A549 (cell line): ENCODE results near the gene ANO2. TPM values are rescaled to one million over a fixed set of nuclear protein-coding genes. Genes with fewer than 3 reads are reported as not detected.

Experiments
- ATAC-seq, 2 experiments: fragments of 200-7000 bp in 1 of 2; fragments of >200 bp in 1 of 2; cut with Nextera tagmentation in 1 of 2; cut with Tn5 transposase in 1 of 2; 3 replicates each; pipeline versions ENCODE4 v1.8.0 to v1.9.1; 2018 to 2020; ENCODE audit warnings: mild to moderate bottlenecking in 1 of 2, moderate library complexity in 1 of 2
- CTCF ChIA-PET: fragments of 300-600 bp; sonication (Branson Sonifier 250); formaldehyde crosslinking; extraction: SDS; loops from one replicate; lab custom pipeline; 2021; ENCODE audit warnings: antibody characterized with exemption, inconsistent platforms; lab: Yijun Ruan, JAX
- POLR2A ChIA-PET: fragments of 350-600 bp; formaldehyde crosslinking; extraction: SDS; loops from one replicate; lab custom pipeline; 2021; ENCODE audit warnings: antibody characterized with exemption, inconsistent platforms; lab: Yijun Ruan, JAX
- DNase-seq, 2 experiments: peaks; one replicate each; pipeline versions ENCODE4 v3.0.0 to v3.0.0-alpha.2; 2011 to 2016; ENCODE audit warnings: low read depth in 1 of 2, low spot score in 1 of 2
- FAIRE-seq: peaks from 2 replicates; lab custom pipeline; 2011; peaks lifted over from hg19 to GRCh38; lab: Jason Lieb, UNC
- H3K27ac ChIP-seq, 2 experiments: fragments of >200 bp; sonication (Bioruptor Twin); formaldehyde crosslinking; 3 replicates each; pipeline ENCODE4 v1.5.1; 2016 to 2017
- H3K4me1 ChIP-seq: fragments of >200 bp; sonication (Bioruptor Twin); formaldehyde crosslinking; 3 replicates; pipeline ENCODE4 v1.6.1; 2016
- H3K4me2 ChIP-seq: fragments of >200 bp; sonication (Bioruptor Twin); formaldehyde crosslinking; 3 replicates; pipeline ENCODE4 v1.6.1; 2016
- H3K4me3 ChIP-seq: fragments of >200 bp; sonication (Bioruptor Twin); formaldehyde crosslinking; 3 replicates; pipeline ENCODE4 v1.5.1; 2016
- H3K9me3 ChIP-seq: fragments of >200 bp; sonication (Bioruptor Twin); formaldehyde crosslinking; 3 replicates; pipeline ENCODE4 v1.6.1; 2016
- BCL3 ChIP-seq: fragments of >200 bp; sonication (Bioruptor Twin); formaldehyde crosslinking; IDR thresholded peaks from 3 replicates; pipeline ENCODE4 v1.6.1; 2016
- CBX2 ChIP-seq: fragments of 200-600 bp; sonication (generic); IDR thresholded peaks from 2 replicates; pipeline ENCODE4 v1.6.1; 2016; ENCODE audit warnings: low read depth, mild to moderate bottlenecking, borderline replicate concordance
- ELK1 ChIP-seq: fragments of 150-350 bp; IDR thresholded peaks from 2 replicates; pipeline ENCODE4 v1.6.1; 2014; ENCODE audit warnings: low read depth, mild to moderate bottlenecking, low read length
- EP300 ChIP-seq, 2 experiments: fragments of >200 bp; sonication (Bioruptor Twin); formaldehyde crosslinking; IDR thresholded peaks; 2 replicates in 1 of 2; 3 replicates in 1 of 2; pipeline ENCODE4 v1.6.1; 2016 to 2017
- HDAC2 ChIP-seq: fragments of 200-600 bp; sonication (generic); IDR thresholded peaks from 2 replicates; pipeline ENCODE4 v1.6.1; 2016
- HES2 ChIP-seq: fragments of >200 bp; sonication (Bioruptor Twin); formaldehyde crosslinking; IDR thresholded peaks from 2 replicates; pipeline ENCODE4 v1.6.1; 2016
- HMGXB4 ChIP-seq: fragments of 250-450 bp; sonication (Bioruptor Pico); IDR thresholded peaks from 2 replicates; pipeline ENCODE4 v1.5.0; 2021; ENCODE audit warnings: mild to moderate bottlenecking, moderate library complexity, borderline replicate concordance
- HOXA7 ChIP-seq: fragments of 250-450 bp; sonication (Bioruptor Pico); IDR thresholded peaks from 2 replicates; pipeline ENCODE4 v1.5.0; 2020; ENCODE audit warnings: mild to moderate bottlenecking, moderate library complexity
- KDM1A ChIP-seq: fragments of 200-600 bp; sonication (generic); IDR thresholded peaks from 2 replicates; pipeline ENCODE4 v1.6.1; 2016; ENCODE audit warnings: low read depth, mild to moderate bottlenecking
- KDM5A ChIP-seq: fragments of 200-600 bp; sonication (generic); IDR thresholded peaks from 2 replicates; pipeline ENCODE4 v1.6.1; 2016; ENCODE audit warnings: antibody characterized with exemption, mild to moderate bottlenecking
- MAFK ChIP-seq: fragments of 450-650 bp; IDR thresholded peaks from 2 replicates; pipeline ENCODE4 v1.6.1; 2014; ENCODE audit not compliant: partially characterized antibody
- POLR2A ChIP-seq: IDR thresholded peaks from 2 replicates; pipeline ENCODE4 v1.6.1; 2012; ENCODE audit warnings: mild to moderate bottlenecking, low read length
- RCOR1 ChIP-seq: fragments of 150-350 bp; IDR thresholded peaks from 2 replicates; pipeline ENCODE4 v1.6.1; 2014; ENCODE audit warnings: antibody characterized with exemption, low read length, low read depth
- REST ChIP-seq: fragments of 200-600 bp; sonication (generic); IDR thresholded peaks from 2 replicates; pipeline ENCODE4 v1.6.1; 2016; ENCODE audit warnings: antibody characterized with exemption, mild to moderate bottlenecking, moderate library complexity
- TP53 ChIP-seq: fragments of 250-450 bp; sonication (Bioruptor Pico); IDR thresholded peaks from 2 replicates; pipeline ENCODE4 v1.5.0; 2021; ENCODE audit warnings: mild to moderate bottlenecking, moderate library complexity
- WGBS: methylation state at CpG from one replicate; pipeline ENCODE4 v1.1.6; 2017; ENCODE audit errors: missing lambda C conversion rate; 5-methylcytosine and 5-hydroxymethylcytosine counted together
- polyA plus RNA-seq, 4 experiments: library from polyadenylated mRNA; depleted of rRNA in 3 of 4; stranded (reverse); fragments of >200 nt; fragmentation: RNase III in 1 of 4; extraction: RNeasy Plus Mini Kit Qiagen cat#74134 plus additional on column Dnase treatment in 1 of 4; gene quantifications; 2 replicates in 3 of 4; 3 replicates in 1 of 4; pipeline ENCODE4 v1.2.3, GENCODE V29; 2011 to 2017

Gene ANO2
- polyA plus RNA-seq, 2 of the 4 experiments (the other 2 are of a cell fraction) = not detected

GRCh38 chr12:5585178-5585577 is 359.9 kb downstream of the ANO2 start:
- Histone ChIP-seq H3K4me1 (peaks cover 7% of the 10 kb centered on the region; the same call in 2 of the 3 replicates), H3K4me3 (no peak overlapping the region), H3K4me2 (no peak overlapping the region), H3K27ac (no peak overlapping the region), H3K9me3 (no peaks in the 10 kb centered on the region)
- ChIA-PET CTCF (no interaction called here), POLR2A (no interaction called here)
- no peak for FAIRE-seq
- no peak for DNase-seq
- ATAC-seq = no peak
- TF ChIP-seq HDAC2 = no peak
- 23% methylated on average over 4 of the region's 4 CpGs for WGBS

GRCh38 chr12:5584412-5585175 is 360.5 kb downstream of the ANO2 start:
- FAIRE-seq = no peak
- TF ChIP-seq REST (no peak), HDAC2 (no peak)
- TF ChIP-seq, all 56 proteins: peak for 0
- ChIA-PET CTCF (no interaction called here), POLR2A (no interaction called here)
- no peak overlapping the region for H3K4me3 ChIP-seq
- DNase-seq = no peak
- ATAC-seq = no peak
- no peak overlapping the region for H3K4me2 ChIP-seq
- no peaks in the 10 kb centered on the region for H3K9me3 ChIP-seq
- 33% methylated on average over 9 of the region's 9 CpGs for WGBS
- no peak overlapping the region for H3K27ac ChIP-seq
- peaks cover 7% of the 10 kb centered on the region; the same call in 2 of the 3 replicates for H3K4me1 ChIP-seq

GRCh38 chr12:5582541-5582940 is 362.5 kb downstream of the ANO2 start:
- DNase-seq (no peak), ATAC-seq (no peak), FAIRE-seq (no peak)
- Histone ChIP-seq H3K4me2 (no peak overlapping the region), H3K9me3 (no peaks in the 10 kb centered on the region), H3K27ac (no peak overlapping the region), H3K4me1 (peaks cover 7% of the 10 kb centered on the region; the same call in 2 of the 3 replicates), H3K4me3 (no peak overlapping the region)
- TF ChIP-seq HOXA7 (CRISPR knock-in tag) = no peak
- TF ChIP-seq BCL3 = no peak
- no peak for TF ChIP-seq KDM1A
- no peak for TF ChIP-seq RCOR1
- no peak for TF ChIP-seq HMGXB4 (CRISPR knock-in tag)
- TF ChIP-seq HDAC2 = no peak
- TF ChIP-seq HES2 = no peak
- TF ChIP-seq MAFK = no peak
- no peak for TF ChIP-seq ELK1
- TF ChIP-seq POLR2A = no peak
- TF ChIP-seq TP53 (CRISPR knock-in tag) = no peak
- no peak for TF ChIP-seq KDM5A
- TF ChIP-seq CBX2 = no peak
- TF ChIP-seq EP300 (IDR thresholded peaks at IDR 0.05) = no peak
- POLR2A ChIA-PET = no interaction called here
- 13% methylated on average over 4 of the region's 4 CpGs for WGBS
- CTCF ChIA-PET = no interaction called here
